ENCODE measurements around the gene TMEM244. TPM values are rescaled to one million over a fixed set of nuclear protein-coding genes. Genes with fewer than 3 reads are reported as not detected.

The TMEM244 gene
- total RNA-seq, 1 experiment from 2014 or later: not detected

- Histone ChIP-seq H3K4me2 (ENCODE audit: low read depth, low read length, poor library complexity, severe bottlenecking) (no peak overlapping the region), H2AFZ (ENCODE audit: low read length) (no peak overlapping the region), H3K9ac (ENCODE audit: low read length) (no peak overlapping the region), H3K27me3 (ENCODE audit: low read length) (no peaks in the 10 kb centered on the region), H3K36me3 (ENCODE audit: insufficient read depth, low read length) (no peaks in the 10 kb centered on the region), H3K27ac (ENCODE audit: low read length) (no peak overlapping the region), H3K79me2 (ENCODE audit: low read length) (no peaks in the 10 kb centered on the region), H3K4me3 (ENCODE audit: low read length) (no peak overlapping the region), H4K20me1 (ENCODE audit: insufficient read depth, low read depth, low read length) (no peaks in the 10 kb centered on the region), H3K9me3 (ENCODE audit: low read length) (no peaks in the 10 kb centered on the region), H3K9me2 (replicated peaks; ENCODE audit: insufficient read depth, low read length) (no peaks in the 10 kb centered on the region), H3K4me1 (ENCODE audit: low read length) (no peaks in the 10 kb centered on the region)
- no peak for DNase-seq
These were observed 33.8 kb upstream of the TMEM244 start for GRCh38 chr6:129894921-129895320.

GRCh38 chr6:129893640-129894039 lies 32.5 kb upstream of the TMEM244 start:
- Histone ChIP-seq H3K4me1 (ENCODE audit: low read length) (no peaks in the 10 kb centered on the region), H3K9me2 (replicated peaks; ENCODE audit: insufficient read depth, low read length) (no peaks in the 10 kb centered on the region), H2AFZ (ENCODE audit: low read length) (no peak overlapping the region), H3K4me3 (ENCODE audit: low read length) (no peak overlapping the region), H3K79me2 (ENCODE audit: low read length) (no peaks in the 10 kb centered on the region), H3K27me3 (ENCODE audit: low read length) (no peaks in the 10 kb centered on the region), H3K9ac (ENCODE audit: low read length) (no peak overlapping the region), H3K36me3 (ENCODE audit: insufficient read depth, low read length) (no peaks in the 10 kb centered on the region), H3K4me2 (ENCODE audit: low read depth, low read length, poor library complexity, severe bottlenecking) (no peak overlapping the region), H4K20me1 (ENCODE audit: insufficient read depth, low read depth, low read length) (no peaks in the 10 kb centered on the region), H3K27ac (ENCODE audit: low read length) (no peak overlapping the region), H3K9me3 (ENCODE audit: low read length) (no peaks in the 10 kb centered on the region)
- peak; percentile 45 for DNase-seq

- Histone ChIP-seq H3K9me2 (replicated peaks; ENCODE audit: insufficient read depth, low read length) (no peaks in the 10 kb centered on the region), H2AFZ (ENCODE audit: low read length) (no peak overlapping the region), H3K4me2 (ENCODE audit: low read depth, low read length, poor library complexity, severe bottlenecking) (no peak overlapping the region), H3K9me3 (ENCODE audit: low read length) (no peaks in the 10 kb centered on the region), H3K27me3 (ENCODE audit: low read length) (no peaks in the 10 kb centered on the region), H3K79me2 (ENCODE audit: low read length) (no peaks in the 10 kb centered on the region), H3K4me1 (ENCODE audit: low read length) (no peaks in the 10 kb centered on the region), H3K9ac (ENCODE audit: low read length) (no peak overlapping the region), H3K27ac (ENCODE audit: low read length) (no peak overlapping the region), H3K36me3 (ENCODE audit: insufficient read depth, low read length) (no peaks in the 10 kb centered on the region), H3K4me3 (ENCODE audit: low read length) (no peak overlapping the region), H4K20me1 (ENCODE audit: insufficient read depth, low read depth, low read length) (no peaks in the 10 kb centered on the region)
- no peak for DNase-seq
These were observed 29.6 kb upstream of the TMEM244 start for GRCh38 chr6:129890701-129891100.

- Histone ChIP-seq H3K27me3 (ENCODE audit: low read length) (no peaks in the 10 kb centered on the region), H3K27ac (ENCODE audit: low read length) (no peak overlapping the region), H3K9ac (ENCODE audit: low read length) (no peak overlapping the region), H2AFZ (ENCODE audit: low read length) (no peak overlapping the region), H4K20me1 (ENCODE audit: insufficient read depth, low read depth, low read length) (no peaks in the 10 kb centered on the region), H3K9me3 (ENCODE audit: low read length) (no peaks in the 10 kb centered on the region), H3K4me3 (ENCODE audit: low read length) (no peak overlapping the region), H3K4me1 (ENCODE audit: low read length) (no peaks in the 10 kb centered on the region), H3K79me2 (ENCODE audit: low read length) (no peaks in the 10 kb centered on the region), H3K4me2 (ENCODE audit: low read depth, low read length, poor library complexity, severe bottlenecking) (no peak overlapping the region), H3K36me3 (ENCODE audit: insufficient read depth, low read length) (no peaks in the 10 kb centered on the region), H3K9me2 (replicated peaks; ENCODE audit: insufficient read depth, low read length) (no peaks in the 10 kb centered on the region)
- no peak for DNase-seq
These were observed 29.0 kb upstream of the TMEM244 start for GRCh38 chr6:129890164-129890563.

DNA sequence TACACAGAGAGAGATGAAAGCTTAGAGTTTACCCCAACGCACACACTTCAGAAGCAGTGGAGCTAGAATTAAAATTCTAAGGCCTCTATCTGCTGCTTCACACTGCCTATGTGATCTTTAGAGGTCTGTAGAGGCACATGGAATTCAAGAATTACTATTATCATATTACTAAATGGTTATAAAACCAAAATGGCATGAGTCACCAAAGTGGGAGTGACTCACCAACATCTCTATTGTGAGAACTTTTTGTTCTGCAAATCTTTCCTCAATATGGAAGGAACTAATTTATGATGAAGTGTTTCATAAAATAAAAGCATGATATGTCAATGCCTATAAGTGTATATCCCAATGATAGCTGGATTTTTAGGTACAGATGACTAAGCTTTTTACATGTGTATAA lies 28.5 kb upstream of the TMEM244 start:
- Histone ChIP-seq H3K9me2 (replicated peaks; ENCODE audit: insufficient read depth, low read length) (no peaks in the 10 kb centered on the region), H3K4me2 (ENCODE audit: low read depth, low read length, poor library complexity, severe bottlenecking) (no peak overlapping the region)

DNA sequence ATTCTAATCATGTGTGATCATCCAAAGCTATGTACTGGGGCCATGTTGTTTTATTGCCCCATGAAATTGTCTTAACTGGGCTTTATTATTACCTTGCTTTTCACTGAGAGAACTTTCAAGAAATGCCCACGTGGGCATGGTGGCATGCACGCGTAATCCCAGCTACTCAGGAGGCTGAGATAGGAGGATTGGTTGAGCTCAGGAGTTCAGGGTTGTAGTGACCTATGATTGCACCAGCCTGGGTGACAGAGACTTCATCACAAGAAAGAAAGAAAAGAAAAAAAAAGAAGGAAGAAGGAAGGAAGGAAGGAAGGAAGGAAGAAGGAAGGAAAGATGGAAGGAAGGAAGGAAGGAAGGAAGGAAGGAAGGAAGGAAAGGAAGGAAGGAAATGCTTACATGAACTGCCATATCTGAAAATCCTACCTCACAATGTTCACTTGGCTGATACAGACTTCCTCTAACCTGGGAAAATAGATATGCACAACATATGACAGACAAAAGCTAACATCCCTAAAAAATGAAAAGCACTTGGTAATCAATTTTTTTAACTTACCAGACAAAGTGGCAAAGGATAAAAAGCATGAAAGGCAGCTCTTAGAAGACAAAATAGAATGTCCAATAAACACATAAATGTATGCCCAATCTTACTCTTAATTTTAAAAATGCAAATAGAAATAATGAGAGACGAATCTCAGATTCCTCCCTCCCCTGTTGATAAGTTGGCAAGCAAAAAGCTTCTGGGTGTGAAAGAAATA lies 25.5 kb upstream of the TMEM244 start:
- Histone ChIP-seq H3K27ac (ENCODE audit: low read length) (no peak overlapping the region), H3K4me3 (ENCODE audit: low read length) (no peak overlapping the region), H3K79me2 (ENCODE audit: low read length) (no peaks in the 10 kb centered on the region), H3K9me3 (ENCODE audit: low read length) (no peaks in the 10 kb centered on the region), H3K4me2 (ENCODE audit: low read depth, low read length, poor library complexity, severe bottlenecking) (no peak overlapping the region), H3K4me1 (ENCODE audit: low read length) (no peaks in the 10 kb centered on the region), H3K9ac (ENCODE audit: low read length) (no peak overlapping the region), H3K9me2 (replicated peaks; ENCODE audit: insufficient read depth, low read length) (no peaks in the 10 kb centered on the region), H2AFZ (ENCODE audit: low read length) (no peak overlapping the region), H3K36me3 (ENCODE audit: insufficient read depth, low read length) (no peaks in the 10 kb centered on the region), H4K20me1 (ENCODE audit: insufficient read depth, low read depth, low read length) (no peaks in the 10 kb centered on the region), H3K27me3 (ENCODE audit: low read length) (0 out of 2 replicates have a peak, but pooled peaks cover 2% of the 10 kb centered on the region)
- DNase-seq: no peak

More for the DNA sequence above, 28.5 kb upstream of the TMEM244 start:
- Histone ChIP-seq H3K4me3 (ENCODE audit: low read length) (no peak overlapping the region), H3K9me3 (ENCODE audit: low read length) (no peaks in the 10 kb centered on the region), H3K9ac (ENCODE audit: low read length) (no peak overlapping the region), H3K27ac (ENCODE audit: low read length) (no peak overlapping the region), H3K27me3 (ENCODE audit: low read length) (no peaks in the 10 kb centered on the region), H3K36me3 (ENCODE audit: insufficient read depth, low read length) (no peaks in the 10 kb centered on the region), H3K79me2 (ENCODE audit: low read length) (no peaks in the 10 kb centered on the region), H4K20me1 (ENCODE audit: insufficient read depth, low read depth, low read length) (no peaks in the 10 kb centered on the region), H3K4me1 (ENCODE audit: low read length) (no peaks in the 10 kb centered on the region), H2AFZ (ENCODE audit: low read length) (no peak overlapping the region)
- DNase-seq: no peak

DNA sequence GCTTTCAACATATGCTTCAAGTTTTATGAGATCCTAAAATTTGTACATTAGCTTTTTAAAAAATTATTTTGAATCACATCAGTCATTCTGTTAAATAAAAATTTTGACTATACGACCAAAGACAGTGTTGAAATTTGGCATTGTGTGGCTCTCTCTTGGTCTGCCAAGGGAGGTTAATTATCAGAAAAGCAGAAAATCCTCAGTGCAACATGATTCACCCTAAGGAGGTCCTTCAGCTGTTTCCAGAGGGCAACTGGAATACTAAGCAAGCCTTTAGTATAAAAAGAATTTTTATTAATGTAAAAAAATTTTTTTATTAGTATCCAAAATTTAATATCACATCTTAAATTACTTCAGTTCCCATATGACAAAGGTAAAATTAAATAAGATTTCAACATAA lies 23.1 kb upstream of the TMEM244 start:
- no peak for DNase-seq
- no peaks in the 10 kb centered on the region for H3K9me3 ChIP-seq (ENCODE audit: low read length)
- no peak overlapping the region for H2AFZ ChIP-seq (ENCODE audit: low read length)
- H3K4me2 ChIP-seq (ENCODE audit: low read depth, low read length, poor library complexity, severe bottlenecking): no peak overlapping the region
- no peak overlapping the region for H3K9ac ChIP-seq (ENCODE audit: low read length)
- no peaks in the 10 kb centered on the region for H3K9me2 ChIP-seq (replicated peaks; ENCODE audit: insufficient read depth, low read length)
- H3K4me3 ChIP-seq (ENCODE audit: low read length): no peak overlapping the region
- no peaks in the 10 kb centered on the region for H4K20me1 ChIP-seq (ENCODE audit: insufficient read depth, low read depth, low read length)
- H3K4me1 ChIP-seq (ENCODE audit: low read length): no peaks in the 10 kb centered on the region
- no peaks in the 10 kb centered on the region for H3K36me3 ChIP-seq (ENCODE audit: insufficient read depth, low read length)
- H3K79me2 ChIP-seq (ENCODE audit: low read length): no peaks in the 10 kb centered on the region
- H3K27ac ChIP-seq (ENCODE audit: low read length): no peak overlapping the region
- H3K27me3 ChIP-seq (ENCODE audit: low read length): 0 out of 2 replicates have a peak, but pooled peaks cover 2% of the 10 kb centered on the region

GRCh38 chr6:129882510-129883023 lies 21.5 kb upstream of the TMEM244 start:
- Histone ChIP-seq H2AFZ (ENCODE audit: low read length) (no peak overlapping the region), H3K9me2 (replicated peaks; ENCODE audit: insufficient read depth, low read length) (no peaks in the 10 kb centered on the region), H3K4me1 (ENCODE audit: low read length) (no peaks in the 10 kb centered on the region), H3K27me3 (ENCODE audit: low read length) (0 out of 2 replicates have a peak, but pooled peaks cover 2% of the 10 kb centered on the region), H3K36me3 (ENCODE audit: insufficient read depth, low read length) (no peaks in the 10 kb centered on the region), H3K4me2 (ENCODE audit: low read depth, low read length, poor library complexity, severe bottlenecking) (no peak overlapping the region), H4K20me1 (ENCODE audit: insufficient read depth, low read depth, low read length) (no peaks in the 10 kb centered on the region), H3K9me3 (ENCODE audit: low read length) (no peaks in the 10 kb centered on the region), H3K79me2 (ENCODE audit: low read length) (no peaks in the 10 kb centered on the region), H3K27ac (ENCODE audit: low read length) (no peak overlapping the region), H3K9ac (ENCODE audit: low read length) (no peak overlapping the region), H3K4me3 (ENCODE audit: low read length) (no peak overlapping the region)
- DNase-seq: no peak
